A549 (cell line): ENCODE measurements around the gene RABEP1. TPM values are rescaled to one million over a fixed set of nuclear protein-coding genes. Genes with fewer than 3 reads are reported as not detected.

Source experiments
- ATAC-seq, 2 experiments: fragments of 200-7000 bp in 1 of 2; fragments of >200 bp in 1 of 2; cut with Nextera tagmentation in 1 of 2; cut with Tn5 transposase in 1 of 2; 3 replicates each; pipeline versions ENCODE4 v1.8.0 to v1.9.1; 2018 to 2020; ENCODE audit warnings: mild to moderate bottlenecking in 1 of 2, moderate library complexity in 1 of 2
- CTCF ChIA-PET: fragments of 300-600 bp; sonication (Branson Sonifier 250); formaldehyde crosslinking; extraction: SDS; loops from one replicate; lab custom pipeline; 2021; ENCODE audit warnings: antibody characterized with exemption, inconsistent platforms; lab: Yijun Ruan, JAX
- POLR2A ChIA-PET: fragments of 350-600 bp; formaldehyde crosslinking; extraction: SDS; loops from one replicate; lab custom pipeline; 2021; ENCODE audit warnings: antibody characterized with exemption, inconsistent platforms; lab: Yijun Ruan, JAX
- DNase-seq, 2 experiments: peaks; one replicate each; pipeline versions ENCODE4 v3.0.0 to v3.0.0-alpha.2; 2011 to 2016; ENCODE audit warnings: low read depth in 1 of 2, low spot score in 1 of 2
- FAIRE-seq: peaks from 2 replicates; lab custom pipeline; 2011; peaks lifted over from hg19 to GRCh38; lab: Jason Lieb, UNC
- H3K27ac ChIP-seq, 2 experiments: fragments of >200 bp; sonication (Bioruptor Twin); formaldehyde crosslinking; 3 replicates each; pipeline ENCODE4 v1.5.1; 2016 to 2017
- H3K4me1 ChIP-seq: fragments of >200 bp; sonication (Bioruptor Twin); formaldehyde crosslinking; 3 replicates; pipeline ENCODE4 v1.6.1; 2016
- H3K4me2 ChIP-seq: fragments of >200 bp; sonication (Bioruptor Twin); formaldehyde crosslinking; 3 replicates; pipeline ENCODE4 v1.6.1; 2016
- H3K4me3 ChIP-seq: fragments of >200 bp; sonication (Bioruptor Twin); formaldehyde crosslinking; 3 replicates; pipeline ENCODE4 v1.5.1; 2016
- H3K9me3 ChIP-seq: fragments of >200 bp; sonication (Bioruptor Twin); formaldehyde crosslinking; 3 replicates; pipeline ENCODE4 v1.6.1; 2016
- CBX2 ChIP-seq: fragments of 200-600 bp; sonication (generic); IDR thresholded peaks from 2 replicates; pipeline ENCODE4 v1.6.1; 2016; ENCODE audit warnings: low read depth, mild to moderate bottlenecking, borderline replicate concordance
- CBX8 ChIP-seq: fragments of 200-600 bp; sonication (generic); IDR thresholded peaks from 2 replicates; pipeline ENCODE4 v1.6.1; 2016
- E2F6 ChIP-seq: IDR thresholded peaks from 2 replicates; pipeline ENCODE4 v1.6.1; 2012; ENCODE audit warnings: low read depth, borderline replicate concordance
- ESRRA ChIP-seq: fragments of 150-350 bp; IDR thresholded peaks from 2 replicates; pipeline ENCODE4 v1.6.1; 2014; ENCODE audit warnings: mild to moderate bottlenecking, low read length, borderline replicate concordance
- HDAC2 ChIP-seq: fragments of 200-600 bp; sonication (generic); IDR thresholded peaks from 2 replicates; pipeline ENCODE4 v1.6.1; 2016
- HEYL ChIP-seq: fragments of 250-450 bp; sonication (Bioruptor Pico); IDR thresholded peaks from 2 replicates; pipeline ENCODE4 v1.8.0; 2021; ENCODE audit warnings: mild to moderate bottlenecking, moderate library complexity
- JUN ChIP-seq, 2 experiments: fragments of >200 bp; sonication (Bioruptor Twin); formaldehyde crosslinking; IDR thresholded peaks; 2 replicates in 1 of 2; 3 replicates in 1 of 2; pipeline ENCODE4 v1.6.1; 2016 to 2017
- KDM1A ChIP-seq: fragments of 200-600 bp; sonication (generic); IDR thresholded peaks from 2 replicates; pipeline ENCODE4 v1.6.1; 2016; ENCODE audit warnings: low read depth, mild to moderate bottlenecking
- MAZ ChIP-seq: fragments of 150-350 bp; IDR thresholded peaks from 2 replicates; pipeline ENCODE4 v1.6.1; 2014; ENCODE audit warnings: antibody characterized with exemption, low read depth, low read length, borderline replicate concordance
- MYC ChIP-seq: IDR thresholded peaks from 2 replicates; pipeline ENCODE4 v1.6.1; 2012; ENCODE audit warnings: mild to moderate bottlenecking, inconsistent platforms, low read length, improper control_type of control experiment, borderline replicate concordance
- RAD21 ChIP-seq, 2 experiments: fragments of >200 bp in 1 of 2; sonication (Bioruptor Twin) in 1 of 2; formaldehyde crosslinking in 1 of 2; IDR thresholded peaks in 1 of 2; conservative IDR thresholded peaks in 1 of 2; 2 replicates in 1 of 2; 3 replicates in 1 of 2; pipeline ENCODE4 v1.6.1; 2012 to 2018; ENCODE audit warnings: inconsistent platforms in 1 of 2
- RCOR1 ChIP-seq: fragments of 150-350 bp; IDR thresholded peaks from 2 replicates; pipeline ENCODE4 v1.6.1; 2014; ENCODE audit warnings: antibody characterized with exemption, low read length, low read depth
- RFX5 ChIP-seq: fragments of 450-650 bp; IDR thresholded peaks from 2 replicates; pipeline ENCODE4 v1.7.1; 2014; ENCODE audit warnings: antibody characterized with exemption, mild to moderate bottlenecking, moderate library complexity
- TP53 ChIP-seq: fragments of 250-450 bp; sonication (Bioruptor Pico); IDR thresholded peaks from 2 replicates; pipeline ENCODE4 v1.5.0; 2021; ENCODE audit warnings: mild to moderate bottlenecking, moderate library complexity
- USF2 ChIP-seq: fragments of 450-650 bp; IDR thresholded peaks from 2 replicates; pipeline ENCODE4 v1.6.1; 2014; ENCODE audit warnings: antibody characterized with exemption
- ZNF302 ChIP-seq: fragments of 250-450 bp; sonication (Bioruptor Pico); IDR thresholded peaks from 2 replicates; pipeline ENCODE4 v1.9.0; 2021; ENCODE audit warnings: inconsistent platforms, mild to moderate bottlenecking, moderate library complexity
- WGBS: methylation state at CpG from one replicate; pipeline ENCODE4 v1.1.6; 2017; ENCODE audit errors: missing lambda C conversion rate; 5-methylcytosine and 5-hydroxymethylcytosine counted together
- polyA plus RNA-seq, 4 experiments: library from polyadenylated mRNA; depleted of rRNA in 3 of 4; stranded (reverse); fragments of >200 nt; fragmentation: RNase III in 1 of 4; extraction: RNeasy Plus Mini Kit Qiagen cat#74134 plus additional on column Dnase treatment in 1 of 4; gene quantifications; 2 replicates in 3 of 4; 3 replicates in 1 of 4; pipeline ENCODE4 v1.2.3, GENCODE V29; 2011 to 2017
- TF ChIP-seq, protein P1 (sequence below): fragments of 250-450 bp; sonication (Bioruptor Pico); IDR thresholded peaks from 2 replicates; pipeline ENCODE4 v1.5.0; 2020; ENCODE audit warnings: low read depth, mild to moderate bottlenecking, moderate library complexity
- TF ChIP-seq, protein P2 (sequence below): fragments of 250-450 bp; sonication (Bioruptor Pico); IDR thresholded peaks from 2 replicates; pipeline ENCODE4 v1.5.0; 2021; ENCODE audit warnings: mild to moderate bottlenecking, moderate library complexity, borderline replicate concordance

Gene RABEP1
- polyA plus RNA-seq, 2 of the 4 experiments (the other 2 are of a cell fraction) = 44.7 to 65.5 TPM

GRCh38 chr17:5269241-5269960 lies 12.7 kb upstream of the RABEP1 start:
- DNase-seq = no peak
- H3K9me3 ChIP-seq = 0 out of 3 replicates have a peak, but pooled peaks cover 12% of the 10 kb centered on the region
- no peak overlapping the region for H3K4me3 ChIP-seq
- no peaks in the 10 kb centered on the region for H3K4me1 ChIP-seq
- no peak overlapping the region for H3K4me2 ChIP-seq
- ChIA-PET CTCF (interaction anchor here (1.2 to 2.4 kb wide), 3 partner anchors 13 to 21 kb away, joined by 4 to 7 read pairs (median 5); partner anchors contain the start of gene RABEP1), POLR2A (interaction anchor here (0.5 kb wide), 1 partner anchor 190 kb away, joined by 3 read pairs; no protein-coding TSS in a partner anchor)
- ATAC-seq = no peak
- WGBS = 61% methylated on average over 4 of the region's 4 CpGs
- TF ChIP-seq ESRRA = no peak
- TF ChIP-seq, all 56 proteins: peak for 0
- no peak overlapping the region for H3K27ac ChIP-seq
- no peak for FAIRE-seq

DNA sequence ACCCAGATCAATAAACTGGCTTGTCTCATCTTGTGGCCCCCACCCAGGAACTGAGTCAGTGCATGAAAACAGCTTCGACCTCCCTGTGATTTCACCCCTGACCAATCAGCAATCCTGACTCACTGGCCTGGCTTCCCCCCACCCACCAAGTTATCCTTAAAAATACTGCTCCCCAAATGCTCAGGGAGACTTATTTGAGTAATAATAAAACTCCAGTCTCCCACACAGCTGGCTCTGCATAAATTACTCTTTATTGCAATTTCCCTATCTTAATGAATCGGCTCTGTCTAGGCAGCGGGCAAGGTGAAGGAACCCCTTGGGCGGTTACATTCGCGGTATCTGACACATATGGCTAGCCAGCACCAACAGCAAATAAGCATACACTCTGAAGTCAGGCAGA lies 9.8 kb upstream of the RABEP1 start:
- no peak overlapping the region for H3K4me3 ChIP-seq
- no peak overlapping the region for H3K27ac ChIP-seq
- no peaks in the 10 kb centered on the region for H3K4me1 ChIP-seq
- ChIA-PET CTCF (interaction anchor here (0.9 to 2.0 kb wide), 2 partner anchors 10 to 22 kb away, joined by 3 to 8 read pairs; partner anchors contain the start of gene RABEP1), POLR2A (no interaction called here)
- DNase-seq (no peak), FAIRE-seq (no peak), ATAC-seq (no peak)
- 81% methylated on average over 6 of the region's 6 CpGs for WGBS
- 0 out of 3 replicates have a peak, but pooled peaks cover 7% of the 10 kb centered on the region for H3K9me3 ChIP-seq
- TF ChIP-seq RCOR1 (no peak), CBX2 (no peak), ESRRA (no peak), MAZ (no peak), RAD21 (conservative IDR thresholded peaks at IDR 0.05 in 1 of 2, IDR thresholded peaks at IDR 0.05 in 1 of 2) (no peak), HDAC2 (no peak), CBX8 (no peak), HEYL (CRISPR knock-in tag) (no peak), USF2 (no peak), JUN (IDR thresholded peaks at IDR 0.05) (no peak), KDM1A (no peak), RFX5 (no peak), TP53 (CRISPR knock-in tag) (no peak), ZNF302 (CRISPR knock-in tag) (no peak), E2F6 (no peak), MYC (no peak)
- TF ChIP-seq, protein P1, sequence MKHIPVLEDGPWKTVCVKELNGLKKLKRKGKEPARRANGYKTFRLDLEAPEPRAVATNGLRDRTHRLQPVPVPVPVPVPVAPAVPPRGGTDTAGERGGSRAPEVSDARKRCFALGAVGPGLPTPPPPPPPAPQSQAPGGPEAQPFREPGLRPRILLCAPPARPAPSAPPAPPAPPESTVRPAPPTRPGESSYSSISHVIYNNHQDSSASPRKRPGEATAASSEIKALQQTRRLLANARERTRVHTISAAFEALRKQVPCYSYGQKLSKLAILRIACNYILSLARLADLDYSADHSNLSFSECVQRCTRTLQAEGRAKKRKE (CRISPR knock-in tag) = no peak
- TF ChIP-seq, protein P2, sequence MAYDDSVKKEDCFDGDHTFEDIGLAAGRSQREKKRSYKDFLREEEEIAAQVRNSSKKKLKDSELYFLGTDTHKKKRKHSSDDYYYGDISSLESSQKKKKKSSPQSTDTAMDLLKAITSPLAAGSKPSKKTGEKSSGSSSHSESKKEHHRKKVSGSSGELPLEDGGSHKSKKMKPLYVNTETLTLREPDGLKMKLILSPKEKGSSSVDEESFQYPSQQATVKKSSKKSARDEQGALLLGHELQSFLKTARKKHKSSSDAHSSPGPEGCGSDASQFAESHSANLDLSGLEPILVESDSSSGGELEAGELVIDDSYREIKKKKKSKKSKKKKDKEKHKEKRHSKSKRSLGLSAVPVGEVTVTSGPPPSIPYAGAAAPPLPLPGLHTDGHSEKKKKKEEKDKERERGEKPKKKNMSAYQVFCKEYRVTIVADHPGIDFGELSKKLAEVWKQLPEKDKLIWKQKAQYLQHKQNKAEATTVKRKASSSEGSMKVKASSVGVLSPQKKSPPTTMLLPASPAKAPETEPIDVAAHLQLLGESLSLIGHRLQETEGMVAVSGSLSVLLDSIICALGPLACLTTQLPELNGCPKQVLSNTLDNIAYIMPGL (CRISPR knock-in tag) = no peak
- H3K4me2 ChIP-seq = no peak overlapping the region
